Neural progenitor cell (in vitro differentiated cells): ENCODE measurements around the gene SLMAP. TPM values are rescaled to one million over a fixed set of nuclear protein-coding genes. Genes with fewer than 3 reads are reported as not detected.
A peak's percentile ranks its signal among the peaks of the same experiment; 100 is the strongest.

Experiments used
- DNase-seq: peaks from one replicate; pipeline ENCODE4 v3.0.0-alpha.2; 2016; ENCODE audit warnings: low spot score
- H2AFZ ChIP-seq: fragments of 200-600 bp; sonication (generic); replicated peaks from 2 replicates; pipeline ENCODE4 v1.6.1; 2016; ENCODE audit warnings: antibody characterized with exemption
- H3F3A ChIP-seq: fragments of 200-600 bp; sonication (generic); 2 replicates; pipeline ENCODE4 v1.6.1; 2016; ENCODE audit warnings: antibody characterized with exemption, low read depth
- H3K27ac ChIP-seq: fragments of 200-600 bp; sonication (generic); 2 replicates; pipeline ENCODE4 v1.5.1; 2016; ENCODE audit warnings: mild to moderate bottlenecking
- H3K27me3 ChIP-seq: fragments of 200-600 bp; sonication (generic); 2 replicates; pipeline ENCODE4 v1.6.1; 2016; ENCODE audit warnings: mild to moderate bottlenecking, moderate library complexity
- H3K36me3 ChIP-seq: fragments of 200-600 bp; sonication (generic); 2 replicates; pipeline ENCODE4 v1.5.1; 2016
- H3K4me1 ChIP-seq: fragments of 200-600 bp; sonication (generic); 2 replicates; pipeline ENCODE4 v1.6.1; 2016; ENCODE audit warnings: mixed run types
- H3K4me2 ChIP-seq: fragments of 200-600 bp; sonication (generic); 2 replicates; pipeline ENCODE4 v1.6.1; 2016
- H3K4me3 ChIP-seq: fragments of 200-600 bp; sonication (generic); 2 replicates; pipeline ENCODE4 v1.5.1; 2016
- H3K79me2 ChIP-seq: fragments of 200-600 bp; sonication (generic); 2 replicates; pipeline ENCODE4 v1.6.1; 2016; ENCODE audit warnings: low read depth
- H3K9ac ChIP-seq: fragments of 200-600 bp; sonication (generic); 2 replicates; pipeline ENCODE4 v1.6.1; 2016
- H3K9me3 ChIP-seq: fragments of 200-600 bp; sonication (generic); 2 replicates; pipeline ENCODE4 v1.5.1; 2016; ENCODE audit warnings: low read depth
- H4K20me1 ChIP-seq: fragments of 200-600 bp; sonication (generic); 2 replicates; pipeline ENCODE4 v1.6.1; 2016; ENCODE audit warnings: low read depth
- H3K27ac Mint-ChIP-seq: 3 replicates; pipeline ENCODE4 v1.8.0; 2021; ENCODE audit warnings: mixed read lengths
- H3K27me3 Mint-ChIP-seq: 2 replicates; pipeline ENCODE4 v1.8.0; 2022; ENCODE audit warnings: low read depth, mild to moderate bottlenecking, inconsistent platforms, moderate library complexity, mixed read lengths; ENCODE audit not compliant: insufficient read depth
- H3K36me3 Mint-ChIP-seq: 3 replicates; pipeline ENCODE4 v1.8.0; 2021; ENCODE audit warnings: mixed read lengths
- H3K4me1 Mint-ChIP-seq: 3 replicates; pipeline ENCODE4 v1.8.0; 2021; ENCODE audit warnings: mixed read lengths
- H3K4me3 Mint-ChIP-seq: 3 replicates; pipeline ENCODE4 v1.8.0; 2021; ENCODE audit warnings: mild to moderate bottlenecking, moderate library complexity, mixed read lengths
- H3K9me3 Mint-ChIP-seq: 3 replicates; pipeline ENCODE4 v1.8.0; 2020; ENCODE audit warnings: mixed read lengths
- CTCF ChIP-seq: fragments of 200-600 bp; sonication (generic); IDR thresholded peaks from 2 replicates; pipeline ENCODE4 v1.5.1; 2017; ENCODE audit warnings: antibody characterized with exemption, mild to moderate bottlenecking
- EZH2 ChIP-seq: fragments of 200-600 bp; sonication (generic); IDR thresholded peaks from 2 replicates; pipeline ENCODE4 v1.6.1; 2017; ENCODE audit warnings: antibody characterized with exemption, mild to moderate bottlenecking, moderate library complexity
- EZH2phosphoT487 ChIP-seq: fragments of 200-600 bp; sonication (generic); IDR thresholded peaks from 2 replicates; pipeline ENCODE4 v1.6.1; 2017; ENCODE audit warnings: antibody characterized with exemption
- total RNA-seq: library from RNA; depleted of rRNA; stranded (reverse); fragments of >200 nt; gene quantifications from 2 replicates; pipeline ENCODE4 v1.2.3, GENCODE V29; 2015; ENCODE audit warnings: low replicate concordance

SLMAP gene
- total RNA-seq, 1 donor from 2014 or later: 59.4 TPM

- H3K4me2 ChIP-seq: no peak overlapping the region
- no peak overlapping the region for H3K27ac Mint-ChIP-seq
- H3K4me1 ChIP-seq: peaks cover 9% of the 10 kb centered on the region
- no peaks in the 10 kb centered on the region for H3K27me3 Mint-ChIP-seq
- no peak overlapping the region for H3K4me3 Mint-ChIP-seq
- no peak for TF ChIP-seq CTCF
- no peaks in the 10 kb centered on the region for H3K9me3 ChIP-seq
- H3K27me3 ChIP-seq: no peaks in the 10 kb centered on the region
- no peak overlapping the region for H2AFZ ChIP-seq
- peaks cover 18% of the 10 kb centered on the region for H3K4me1 Mint-ChIP-seq
- no peaks in the 10 kb centered on the region for H3K36me3 ChIP-seq
- peak overlapping the region; percentile 19 for H3K27ac ChIP-seq
- no peak for DNase-seq
- H3K9ac ChIP-seq: no peak overlapping the region
- H3F3A ChIP-seq: no peaks in the 10 kb centered on the region
- H3K79me2 ChIP-seq: peaks cover 71% of the 10 kb centered on the region
- peaks cover 55% of the 10 kb centered on the region for H4K20me1 ChIP-seq
- H3K36me3 Mint-ChIP-seq: no peaks in the 10 kb centered on the region
- H3K9me3 Mint-ChIP-seq: no peaks in the 10 kb centered on the region
- H3K4me3 ChIP-seq: no peak overlapping the region
Observed at GRCh38 chr3:57825116-57825515, 69.0 kb downstream of the SLMAP start.

- Histone ChIP-seq H3K9me3 (no peaks in the 10 kb centered on the region), H2AFZ (no peak overlapping the region), H3K27me3 (no peaks in the 10 kb centered on the region), H3K9ac (no peak overlapping the region), H3K36me3 (no peaks in the 10 kb centered on the region), H3K79me2 (peaks cover 67% of the 10 kb centered on the region), H3K27ac (no peak overlapping the region), H3K4me2 (no peak overlapping the region), H3K4me3 (no peak overlapping the region), H4K20me1 (peaks cover 44% of the 10 kb centered on the region), H3F3A (no peaks in the 10 kb centered on the region), H3K4me1 (peaks cover 9% of the 10 kb centered on the region)
- DNase-seq: no peak
- no peak overlapping the region for H3K4me3 Mint-ChIP-seq
- TF ChIP-seq CTCF: no peak
- no peak for TF ChIP-seq EZH2phosphoT487
- no peak for TF ChIP-seq EZH2
- H3K27ac Mint-ChIP-seq: no peak overlapping the region
- H3K4me1 Mint-ChIP-seq: peaks cover 18% of the 10 kb centered on the region
- H3K27me3 Mint-ChIP-seq: no peaks in the 10 kb centered on the region
- H3K36me3 Mint-ChIP-seq: no peaks in the 10 kb centered on the region
- H3K9me3 Mint-ChIP-seq: no peaks in the 10 kb centered on the region
Observed at GRCh38 chr3:57826245-57826951, 70.3 kb downstream of the SLMAP start.

GRCh38 chr3:57826952-57827723 lies 71.0 kb downstream of the SLMAP start:
- Histone ChIP-seq H3K9me3 (no peaks in the 10 kb centered on the region), H4K20me1 (peaks cover 37% of the 10 kb centered on the region), H3K4me3 (no peak overlapping the region), H3K27ac (no peak overlapping the region), H3K36me3 (no peaks in the 10 kb centered on the region), H3K4me2 (no peak overlapping the region), H2AFZ (no peak overlapping the region), H3K4me1 (peaks cover 9% of the 10 kb centered on the region), H3K79me2 (peaks cover 64% of the 10 kb centered on the region), H3K9ac (no peak overlapping the region), H3K27me3 (no peaks in the 10 kb centered on the region), H3F3A (peaks cover 4% of the 10 kb centered on the region)
- no peak overlapping the region for H3K27ac Mint-ChIP-seq
- no peaks in the 10 kb centered on the region for H3K9me3 Mint-ChIP-seq
- TF ChIP-seq CTCF (no peak), EZH2phosphoT487 (no peak), EZH2 (no peak)
- no peak for DNase-seq
- no peaks in the 10 kb centered on the region for H3K27me3 Mint-ChIP-seq
- H3K4me3 Mint-ChIP-seq: no peak overlapping the region
- no peaks in the 10 kb centered on the region for H3K36me3 Mint-ChIP-seq
- H3K4me1 Mint-ChIP-seq: peaks cover 14% of the 10 kb centered on the region
